NCI-H446 treated with DMSO at 0.1 percent for 48 hours (cell line): ENCODE measurements around the gene KCNQ1OT1.
"Not testable (repeated sequence)": the region's sequence is repeated elsewhere in the genome, so short reads cannot be mapped to it uniquely, and the experiment has no call there.

Experiments used
- DNase-seq: peaks from one replicate; lab custom pipeline; 2025; lab: John Stamatoyannopoulos, UW

The KCNQ1OT1 gene

DNA sequence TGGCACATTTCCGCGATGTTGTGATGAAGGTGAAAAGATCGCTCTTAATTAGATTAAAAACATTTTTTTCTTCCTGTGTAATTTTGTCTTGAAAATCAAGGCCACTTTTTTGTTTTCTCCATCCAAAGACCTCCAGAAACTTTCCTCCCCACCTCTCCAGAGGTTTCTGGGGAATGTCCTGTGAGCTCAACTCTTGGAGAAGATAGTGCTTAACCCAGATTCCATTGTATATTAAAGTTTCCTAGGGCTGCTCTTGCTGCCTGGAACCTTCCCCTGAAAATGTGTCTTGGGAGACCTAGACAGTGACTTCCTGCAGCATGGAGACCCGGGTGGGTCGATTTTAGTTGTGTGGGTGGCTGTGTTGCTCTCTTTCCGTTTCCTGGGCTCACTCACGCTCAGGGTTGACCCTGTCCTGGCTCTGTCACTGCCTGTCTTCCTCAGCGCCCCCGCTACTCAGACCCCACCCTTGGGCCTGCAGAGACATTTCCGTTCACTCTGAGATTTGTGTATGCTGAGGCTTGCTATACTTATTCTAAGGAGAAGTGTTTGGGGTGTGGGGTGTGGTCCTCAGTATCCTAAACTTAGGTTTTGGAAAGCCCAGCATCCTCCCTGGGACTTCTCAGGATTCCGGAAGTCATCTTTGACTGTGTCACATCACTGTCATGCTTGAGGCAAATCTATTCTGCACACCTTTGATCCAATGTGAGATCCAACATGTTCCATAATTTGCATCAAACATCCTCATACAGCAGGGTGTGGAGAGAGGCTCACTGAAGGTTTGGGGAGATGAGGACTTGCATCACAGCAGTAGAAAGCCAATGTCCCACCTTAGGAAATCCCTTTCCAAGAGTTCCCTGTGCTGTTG lies 47.2 kb downstream of the KCNQ1OT1 start:
- DNase-seq = no peak

DNA sequence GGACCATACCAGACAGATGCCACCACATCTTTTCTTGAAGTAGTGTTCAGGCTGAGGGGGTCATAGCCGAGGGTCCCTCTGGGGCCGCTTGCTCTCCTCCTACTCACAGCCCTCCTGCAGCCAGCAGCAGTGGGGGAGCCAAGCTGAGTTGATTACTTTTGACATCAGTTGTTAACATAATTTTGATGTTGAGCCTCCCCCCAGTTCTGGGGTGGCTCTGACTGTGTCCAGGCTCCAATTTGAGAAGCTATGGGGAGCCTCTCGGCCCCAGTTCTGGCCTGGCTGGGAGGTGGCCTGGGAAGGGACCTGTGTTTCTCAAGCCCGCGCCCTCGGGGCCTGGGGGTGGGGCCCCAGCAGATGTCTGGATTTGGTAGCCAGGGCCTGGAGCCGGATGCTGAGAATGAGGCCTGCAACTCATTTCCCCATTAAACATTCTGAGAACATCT lies 47.9 kb downstream of the KCNQ1OT1 start:
- no peak for DNase-seq

DNA sequence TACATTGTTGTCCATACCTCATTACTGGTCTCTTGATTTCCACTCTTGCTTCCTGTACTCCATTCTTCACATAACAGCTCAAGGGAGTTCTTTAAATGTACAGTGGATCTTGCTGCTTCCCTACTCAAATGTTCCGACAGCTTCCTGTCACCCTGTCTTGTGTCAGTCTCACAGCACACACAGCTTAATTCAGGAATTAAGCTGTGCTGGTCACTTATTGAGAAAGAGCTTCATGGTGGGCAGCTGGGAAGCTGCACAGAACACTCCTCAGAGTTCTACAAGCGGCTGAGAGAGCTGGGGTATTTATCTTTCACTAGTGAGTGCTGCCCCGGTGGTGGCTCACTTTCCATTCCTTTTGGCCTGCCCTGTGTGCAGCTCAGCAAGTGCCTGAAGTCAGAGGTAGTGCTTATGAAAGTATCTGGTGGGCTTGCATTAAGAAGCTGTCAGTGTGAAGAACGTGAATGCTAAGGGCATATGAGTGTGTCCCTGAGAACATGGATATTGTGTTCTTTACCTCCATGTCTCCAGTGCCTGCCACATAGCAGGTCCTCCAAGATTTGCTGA lies 48.7 kb downstream of the KCNQ1OT1 start:
- DNase-seq = no peak

DNA sequence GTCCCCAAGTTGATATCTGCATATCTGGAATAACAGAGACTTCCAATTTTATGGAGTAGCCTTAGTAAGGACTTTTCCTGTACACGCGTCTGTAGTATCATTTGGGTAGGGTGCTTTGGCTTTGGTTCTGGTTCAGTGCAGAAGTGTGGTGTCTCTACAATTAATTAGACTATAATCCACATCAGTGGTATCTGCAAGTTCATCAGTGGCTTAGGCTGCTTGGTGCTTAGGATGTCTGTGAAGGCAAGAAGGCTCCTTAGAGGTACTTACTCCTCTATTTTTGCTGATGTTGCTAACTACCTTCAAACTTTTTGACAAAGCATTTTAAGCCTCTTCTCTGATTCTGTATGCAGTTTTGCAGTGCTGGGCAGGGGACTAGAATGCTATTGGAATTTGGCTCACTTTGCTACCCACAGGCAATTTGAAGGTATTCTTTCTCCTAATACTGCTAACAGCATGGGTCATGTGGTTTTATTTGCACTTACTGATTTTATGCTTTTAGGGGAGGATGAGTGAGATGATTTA lies 49.4 kb downstream of the KCNQ1OT1 start:
- no peak for DNase-seq

DNA sequence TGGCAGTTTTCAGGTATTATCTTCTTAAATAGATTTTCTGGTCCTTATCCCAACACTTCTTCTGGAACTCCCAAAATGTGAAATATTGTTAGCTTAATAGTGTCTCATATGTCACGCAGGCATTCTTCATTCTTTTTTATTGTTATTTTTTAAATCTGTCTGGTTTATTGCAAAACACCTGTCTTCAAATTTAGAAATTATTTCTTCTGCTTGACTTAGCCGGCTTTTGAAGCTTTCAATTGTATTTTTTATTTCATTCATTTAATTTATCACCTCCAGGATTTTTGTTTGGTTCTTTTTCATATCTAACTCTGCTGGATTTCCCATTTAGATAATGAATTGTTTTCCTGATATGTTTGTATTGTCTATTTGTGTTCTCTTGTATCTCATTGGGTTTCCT lies 49.9 kb downstream of the KCNQ1OT1 start:
- DNase-seq = no peak

DNA sequence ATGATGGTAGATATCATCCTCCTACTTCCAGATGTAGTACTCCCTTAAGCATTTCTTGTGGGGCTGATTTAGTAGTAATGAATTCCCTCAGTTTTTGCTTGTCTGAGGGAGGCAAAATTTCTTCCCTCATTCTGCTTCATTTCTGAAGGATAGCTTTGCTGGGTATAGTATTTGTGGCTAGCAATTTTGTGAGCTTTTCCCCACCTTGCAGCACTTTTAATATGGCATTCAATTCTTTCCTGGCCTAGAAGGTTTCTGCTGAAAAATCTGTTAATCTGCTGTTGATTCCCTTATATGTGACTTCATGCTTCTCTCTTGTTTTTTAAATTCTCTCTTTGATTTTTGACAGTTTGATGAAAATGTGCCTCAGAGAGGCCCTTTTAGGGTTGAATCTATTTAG lies 50.4 kb downstream of the KCNQ1OT1 start:
- DNase-seq = no peak

DNA sequence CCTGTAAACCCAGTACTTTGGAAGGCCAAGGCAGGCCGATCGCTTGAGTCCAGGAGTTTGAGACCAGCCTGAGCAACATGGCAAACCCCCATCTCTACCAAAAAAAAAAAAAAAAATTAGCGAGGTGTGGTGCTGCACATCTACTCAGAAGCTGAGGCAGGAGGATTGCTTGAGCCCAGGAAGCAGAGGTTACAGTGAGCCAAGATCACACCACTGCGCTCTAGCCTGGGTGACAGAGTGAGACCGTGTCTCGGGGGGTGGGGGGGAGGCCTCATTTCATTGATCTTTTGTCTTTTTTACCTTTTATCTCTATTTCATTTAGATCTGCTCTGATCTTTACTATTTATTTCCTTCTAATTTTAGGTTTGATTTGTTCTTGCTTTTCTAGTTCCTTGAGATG lies 51.8 kb downstream of the KCNQ1OT1 start:
- no peak for DNase-seq

DNA sequence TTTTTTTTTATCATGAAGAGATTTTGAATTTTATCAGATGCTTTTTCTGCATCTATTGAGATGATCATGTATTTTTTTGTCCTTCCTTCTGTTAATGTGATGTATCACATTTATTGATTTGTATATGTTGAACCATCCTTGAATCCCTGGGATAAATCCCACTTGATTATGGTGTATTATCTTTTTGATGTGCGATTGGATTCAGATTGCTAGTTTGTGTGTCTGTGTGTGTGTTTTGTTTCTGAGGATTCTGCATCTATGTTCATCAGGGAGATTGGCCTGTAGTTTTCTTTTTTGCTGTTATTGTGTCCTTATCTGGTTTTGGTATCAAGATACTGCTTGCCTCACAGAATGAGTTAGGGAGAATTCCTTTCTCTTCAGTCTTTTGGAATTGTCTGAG lies 52.6 kb downstream of the KCNQ1OT1 start:
- no peak for DNase-seq

DNA sequence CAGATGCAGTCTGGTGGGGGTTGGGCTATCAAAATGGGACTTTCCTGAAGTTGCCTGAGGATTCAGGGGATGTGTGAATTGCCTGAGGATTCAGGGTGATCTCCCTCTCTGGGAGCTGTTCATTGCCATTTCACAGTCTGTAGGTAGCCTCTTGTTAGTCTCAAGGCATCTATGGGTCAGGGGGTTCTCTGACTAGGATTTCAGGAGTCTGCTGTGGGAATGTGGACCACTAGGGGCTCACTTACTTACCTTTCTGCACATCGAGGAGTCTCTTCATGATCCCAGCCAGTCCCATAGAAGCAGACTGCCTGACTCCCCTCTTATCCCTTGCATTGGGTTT lies 54.0 kb downstream of the KCNQ1OT1 start:
- no peak for DNase-seq

DNA sequence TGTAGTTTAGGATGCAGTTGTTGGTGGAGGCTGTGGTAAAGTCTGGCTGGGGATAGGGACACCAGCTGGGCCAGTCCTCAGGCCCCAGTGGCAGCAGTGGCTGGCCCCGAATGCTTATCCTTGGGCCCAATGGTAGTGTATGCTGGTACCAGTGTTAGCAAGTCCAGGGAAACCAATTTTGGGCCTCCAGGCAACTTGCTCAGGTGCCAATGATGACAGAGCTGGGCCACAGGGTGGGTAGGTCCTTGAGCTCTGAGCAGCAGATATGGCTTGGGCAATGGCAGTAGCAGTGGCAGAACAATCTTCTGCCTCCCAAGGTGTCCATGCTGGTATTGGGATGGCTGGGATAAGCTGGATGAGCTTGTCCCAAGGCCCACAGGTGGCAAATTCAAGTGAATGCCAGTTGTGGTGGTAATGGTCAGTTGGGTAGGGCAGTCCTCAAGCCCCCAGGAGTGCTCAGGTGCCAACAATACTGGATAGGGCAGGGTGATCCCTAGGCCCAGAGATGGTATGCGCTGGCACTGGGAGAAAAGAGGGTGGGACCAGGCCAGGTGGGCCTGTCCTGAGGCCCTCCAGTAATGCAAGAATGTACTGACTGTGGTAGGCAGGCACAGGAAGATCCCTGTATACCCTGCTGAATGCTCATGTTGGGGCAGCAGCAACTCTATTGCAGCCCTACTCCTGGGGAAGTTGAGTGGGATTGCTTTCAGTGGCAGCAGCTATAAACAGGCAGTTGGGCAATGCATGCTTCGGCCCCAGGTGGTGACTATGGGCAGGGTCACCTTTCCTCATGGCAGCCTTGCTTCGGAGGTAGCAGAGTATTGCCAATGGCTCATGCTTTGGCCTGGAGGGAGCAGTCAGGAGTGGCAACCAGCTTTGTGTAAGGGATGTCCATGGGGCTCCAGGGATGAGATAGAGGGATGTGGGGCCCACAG lies 54.7 kb downstream of the KCNQ1OT1 start:
- no peak for DNase-seq

DNA sequence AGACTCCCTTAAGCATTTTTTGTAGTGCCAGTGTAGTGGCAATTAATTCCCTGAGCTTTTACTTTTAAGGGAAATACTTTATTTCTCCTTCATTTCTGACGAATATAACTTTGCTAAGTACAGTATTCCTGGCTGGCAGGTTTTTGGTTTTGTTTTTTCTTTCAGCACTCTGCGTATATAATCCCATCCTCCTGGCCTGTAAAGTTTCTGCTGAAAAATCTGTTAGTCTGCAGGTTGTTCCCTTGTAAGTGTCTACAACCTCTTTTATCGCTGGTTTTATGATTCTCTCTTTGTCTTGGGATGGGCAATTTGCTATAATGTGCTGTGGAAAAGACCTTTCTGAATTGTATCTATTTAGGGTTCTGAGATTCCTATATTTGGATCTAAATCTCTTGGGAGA lies 56.0 kb downstream of the KCNQ1OT1 start:
- DNase-seq = no peak

DNA sequence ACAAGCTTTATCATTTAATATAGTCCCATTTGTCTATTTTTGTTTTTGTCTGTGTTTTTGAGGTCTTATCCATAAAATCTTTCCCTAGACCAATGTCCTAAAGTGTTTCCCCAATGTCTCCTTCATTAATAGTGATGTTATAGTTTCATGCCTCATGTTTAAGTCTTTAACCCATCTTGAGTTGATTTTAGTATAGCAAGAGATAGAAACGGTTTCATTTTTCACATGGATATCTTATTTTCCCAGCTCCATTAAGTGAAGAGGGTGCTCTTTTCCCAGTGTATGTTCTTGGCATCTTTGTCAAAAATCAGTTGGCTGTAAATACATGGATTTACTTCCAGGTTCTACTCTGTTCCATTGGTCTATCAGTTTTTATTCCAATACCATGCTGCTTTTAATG lies 58.2 kb downstream of the KCNQ1OT1 start:
- DNase-seq = no peak

DNA sequence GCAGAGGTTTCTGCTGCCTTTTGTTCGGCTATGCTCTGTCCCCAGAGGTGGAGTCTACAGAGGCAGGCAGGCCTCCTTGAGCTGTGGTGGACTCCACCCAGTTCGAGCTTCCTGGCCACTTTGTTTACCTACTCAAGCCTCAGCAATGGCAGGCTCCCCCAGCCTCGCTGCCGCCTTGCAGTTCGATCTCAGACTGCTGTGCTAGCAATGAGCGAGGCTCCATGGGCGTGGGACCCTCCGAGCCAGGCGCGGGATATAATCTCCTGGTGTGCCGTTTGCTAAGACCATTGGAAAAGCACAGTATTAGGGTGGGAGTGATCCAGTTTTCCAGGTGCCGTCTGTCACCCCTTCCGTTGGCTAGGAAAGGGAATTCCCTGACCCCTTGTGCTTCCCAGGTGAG lies 60.0 kb downstream of the KCNQ1OT1 start:
- not testable (repeated sequence) for DNase-seq

DNA sequence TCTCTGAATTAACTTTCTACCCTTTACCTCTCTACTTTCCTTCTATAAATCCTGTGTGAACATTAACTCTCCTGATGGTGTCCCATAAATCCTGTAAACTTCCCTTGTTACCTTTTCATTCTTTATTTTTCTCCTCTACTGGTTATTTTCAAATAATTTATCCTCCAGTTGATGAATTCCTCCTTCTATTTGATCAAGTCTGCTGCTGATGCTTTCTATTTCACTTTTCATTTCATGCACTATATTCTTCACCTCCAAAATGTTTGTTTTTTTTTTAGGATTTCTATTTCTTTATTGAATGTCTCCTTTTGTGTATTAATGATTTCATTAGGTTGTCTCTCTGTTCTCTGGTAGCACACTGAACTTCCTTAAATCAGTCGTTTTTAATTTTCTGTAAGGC lies 68.6 kb downstream of the KCNQ1OT1 start:
- no peak for DNase-seq

DNA sequence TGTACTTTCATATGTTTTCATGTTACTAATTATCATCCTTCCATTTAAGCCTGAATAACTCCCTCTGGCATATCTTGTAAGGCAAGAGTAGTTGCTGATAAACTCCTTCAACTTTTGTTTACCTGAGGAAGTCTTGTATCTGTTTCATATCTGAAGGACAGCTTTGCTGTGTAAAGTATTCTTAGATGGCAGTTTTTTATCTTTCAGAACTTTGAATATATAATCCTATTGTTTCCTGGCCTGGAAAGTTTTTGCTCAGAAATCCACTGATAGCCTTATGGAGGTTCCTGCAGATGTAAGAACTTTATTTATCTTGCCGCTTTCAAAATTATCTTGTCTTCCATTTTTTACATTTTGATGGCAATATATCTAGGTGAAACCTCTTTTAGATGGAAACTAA lies 69.1 kb downstream of the KCNQ1OT1 start:
- DNase-seq = no peak

DNA sequence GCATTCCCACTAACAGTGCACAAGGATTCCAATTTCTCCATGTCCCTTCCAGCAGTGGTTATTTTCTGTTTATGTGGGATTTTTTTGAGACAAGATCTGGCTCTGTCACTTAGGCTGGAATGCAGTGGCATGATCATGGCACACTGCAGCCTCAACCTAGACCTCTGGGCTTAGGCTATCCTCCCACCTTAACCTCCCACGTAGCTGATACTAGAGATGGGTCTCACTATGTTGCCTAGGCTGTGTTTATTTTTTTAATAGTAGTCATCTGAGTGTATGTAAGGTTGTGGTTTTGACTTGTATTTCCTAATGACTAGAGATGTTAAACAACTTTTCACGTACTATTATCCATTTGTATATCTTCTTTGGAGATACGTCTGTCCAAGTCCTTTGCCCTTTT lies 74.6 kb downstream of the KCNQ1OT1 start:
- DNase-seq = no peak

DNA sequence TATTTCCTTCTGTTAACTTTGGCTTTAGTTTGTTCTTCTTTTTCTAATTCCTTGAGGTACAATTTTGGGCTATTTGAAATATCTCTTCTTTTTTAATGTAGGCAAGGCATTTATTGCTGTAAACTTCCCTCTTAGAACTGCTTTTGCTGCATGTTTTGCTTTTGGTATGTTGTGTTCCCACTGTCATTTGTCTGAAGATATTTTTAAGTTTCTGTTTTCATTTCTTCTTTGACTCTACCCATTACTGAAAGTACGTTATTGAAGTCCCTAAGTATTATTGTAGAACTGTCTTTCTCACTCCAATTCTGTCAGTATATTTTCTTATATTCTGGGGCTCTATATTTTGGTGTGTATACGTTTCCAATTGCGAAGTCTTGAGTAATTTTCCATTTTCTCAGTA lies 77.9 kb downstream of the KCNQ1OT1 start:
- no peak for DNase-seq

DNA sequence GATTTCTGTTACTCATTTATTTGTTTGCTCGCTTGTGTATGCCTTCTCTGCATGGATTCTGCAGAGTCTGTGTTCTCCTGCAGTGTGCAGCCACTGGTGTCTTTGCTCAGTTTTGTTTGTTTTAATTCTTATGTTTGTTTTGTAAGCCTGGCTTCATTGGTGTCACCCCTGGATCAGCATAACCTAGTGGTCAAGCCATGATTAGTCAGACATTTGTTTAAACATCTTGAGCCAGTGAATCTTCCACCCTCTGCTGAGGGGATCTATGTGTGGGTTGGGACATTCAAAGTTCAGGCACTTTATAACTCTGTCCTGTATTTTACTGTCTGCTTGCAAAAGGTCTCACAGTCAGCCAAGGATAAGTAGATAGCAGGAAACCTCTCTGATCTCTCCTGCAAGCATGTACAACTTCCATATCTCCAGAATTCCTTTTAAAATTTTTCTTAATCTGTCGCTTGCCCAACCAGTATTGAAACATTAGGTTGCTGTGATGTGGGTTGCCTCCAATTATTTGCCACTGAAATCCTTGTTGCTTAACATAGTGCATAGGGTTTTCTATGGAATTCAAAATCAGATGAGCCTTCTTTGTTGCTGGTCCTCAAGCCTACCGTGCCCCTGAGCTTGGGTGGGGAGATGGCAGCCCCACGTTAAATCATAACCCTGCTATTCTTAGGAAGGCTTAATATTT lies 86.8 kb downstream of the KCNQ1OT1 start:
- DNase-seq = no peak

DNA sequence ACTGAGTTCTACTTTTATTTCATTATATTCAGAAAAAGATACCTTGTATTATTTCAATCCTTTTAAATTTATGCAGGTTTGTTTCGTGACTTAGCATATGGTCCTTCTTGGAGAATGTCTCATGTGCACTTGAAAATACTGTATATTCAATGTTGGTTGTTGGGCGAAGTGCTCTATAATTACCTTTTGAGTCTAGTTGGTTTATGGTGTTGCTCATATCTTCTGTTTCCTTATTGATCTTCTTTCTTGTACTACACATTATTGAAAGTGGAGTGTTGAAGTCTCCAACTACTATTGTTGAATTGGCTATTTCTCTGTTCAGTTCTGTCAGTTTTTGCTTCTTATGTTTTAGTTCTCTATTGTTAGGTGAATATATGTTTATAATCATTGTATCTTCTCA lies 90.4 kb downstream of the KCNQ1OT1 start:
- DNase-seq = no peak

DNA sequence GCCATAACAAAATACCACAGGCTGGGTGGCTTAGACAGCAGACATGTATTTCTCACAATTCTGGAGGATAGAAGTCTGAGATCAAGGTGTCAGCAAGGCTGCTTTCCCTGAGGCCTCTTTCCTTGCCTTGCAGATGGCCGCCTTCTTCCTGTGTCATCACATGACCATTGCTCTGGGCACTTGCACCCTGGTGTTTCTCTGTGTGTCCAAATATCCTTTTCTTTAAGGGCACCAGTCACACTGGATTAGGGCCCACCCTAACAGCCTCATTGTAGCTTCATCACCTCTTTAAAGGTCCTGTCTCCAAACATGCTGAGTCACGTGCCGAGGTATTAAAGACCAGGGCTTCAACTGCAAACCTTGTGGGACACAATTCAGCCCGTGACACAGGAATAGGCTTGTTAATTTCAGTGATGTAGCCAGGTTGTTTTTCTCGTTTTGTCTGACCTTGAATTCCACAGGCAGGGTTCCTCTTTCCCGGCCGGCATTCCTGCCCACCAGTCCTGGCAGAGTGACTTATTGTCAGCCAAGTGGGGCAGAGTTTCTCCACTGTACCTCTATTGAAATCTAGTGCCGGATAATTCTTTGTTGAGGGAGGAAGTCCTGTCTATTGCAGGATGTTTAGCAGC lies 100.1 kb downstream of the KCNQ1OT1 start:
- no peak for DNase-seq

DNA sequence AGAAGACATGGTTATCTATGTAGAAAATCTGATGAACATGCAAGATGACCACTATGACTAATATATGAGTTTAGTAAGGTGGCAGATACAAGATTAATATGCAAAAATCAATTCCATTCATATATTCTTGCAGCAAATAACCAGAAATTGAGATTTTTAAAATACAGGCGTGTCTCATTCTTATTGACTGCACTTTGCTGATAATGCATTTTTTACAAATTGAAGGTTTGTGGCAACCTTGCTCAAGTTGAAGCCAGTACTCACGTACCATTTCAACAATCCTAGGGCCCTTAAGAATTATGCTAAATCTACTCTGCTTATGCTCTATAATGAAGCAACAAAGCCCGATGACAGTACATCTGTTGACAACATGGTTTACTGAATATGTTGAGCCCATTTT lies 104.6 kb downstream of the KCNQ1OT1 start:
- DNase-seq = no peak

DNA sequence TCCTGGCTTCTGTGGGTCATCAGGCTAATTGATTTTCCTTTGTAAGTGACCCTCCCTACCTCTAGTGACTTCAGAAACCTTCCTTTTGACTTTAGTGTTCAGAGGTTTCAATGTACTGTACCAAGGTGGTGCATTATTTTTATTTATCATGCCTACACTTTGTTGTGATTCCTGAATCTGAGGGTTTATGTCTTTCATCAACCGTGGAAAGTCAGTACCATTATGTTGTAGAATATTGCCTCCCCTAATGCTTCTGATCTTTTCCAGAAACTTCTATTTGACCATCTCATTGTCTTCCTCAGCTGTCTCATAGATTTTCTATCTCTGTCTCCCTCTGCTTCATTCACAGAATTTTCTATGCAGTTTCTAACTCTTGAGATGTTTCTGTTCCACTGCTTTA lies 105.5 kb downstream of the KCNQ1OT1 start:
- DNase-seq = no peak
